GM23248 (cell line): ENCODE data around the gene TIPARP. TPM values are rescaled to one million over a fixed set of nuclear protein-coding genes. Genes with fewer than 3 reads are reported as not detected.

Source experiments
- DNase-seq: peaks from one replicate; pipeline ENCODE4 v3.0.0-alpha.2; 2015
- H2AFZ ChIP-seq: fragments of 200-600 bp; sonication (generic); 2 replicates; pipeline ENCODE4 v1.6.1; 2016; ENCODE audit warnings: antibody characterized with exemption
- H3F3A ChIP-seq: fragments of 200-600 bp; sonication (generic); 2 replicates; pipeline ENCODE4 v1.6.1; 2016; ENCODE audit warnings: mild to moderate bottlenecking, antibody characterized with exemption, mixed run types; ENCODE audit not compliant: insufficient read depth
- H3K27ac ChIP-seq: fragments of 200-600 bp; sonication (generic); 2 replicates; pipeline ENCODE4 v1.5.1; 2016; ENCODE audit warnings: mild to moderate bottlenecking
- H3K27me3 ChIP-seq: fragments of 200-600 bp; sonication (generic); replicated peaks from 2 replicates; pipeline ENCODE4 v1.6.1; 2016; ENCODE audit warnings: mild to moderate bottlenecking; ENCODE audit not compliant: insufficient read depth
- H3K36me3 ChIP-seq: fragments of 200-600 bp; sonication (generic); 2 replicates; pipeline ENCODE4 v1.6.1; 2016; ENCODE audit warnings: low read depth, mild to moderate bottlenecking
- H3K4me1 ChIP-seq: fragments of 200-600 bp; sonication (generic); 2 replicates; pipeline ENCODE4 v1.6.1; 2016; ENCODE audit warnings: mild to moderate bottlenecking; ENCODE audit not compliant: insufficient read depth
- H3K4me2 ChIP-seq: fragments of 200-600 bp; sonication (generic); one replicate; pipeline ENCODE4 v1.6.1; 2016; ENCODE audit warnings: mild to moderate bottlenecking; ENCODE audit not compliant: unreplicated experiment
- H3K4me3 ChIP-seq: fragments of 200-600 bp; sonication (generic); 2 replicates; pipeline ENCODE4 v1.5.1; 2016; ENCODE audit warnings: mild to moderate bottlenecking
- H3K79me2 ChIP-seq: fragments of 200-600 bp; sonication (generic); 2 replicates; pipeline ENCODE4 v1.6.1; 2016; ENCODE audit warnings: mild to moderate bottlenecking; ENCODE audit not compliant: insufficient read depth
- H3K9ac ChIP-seq: fragments of 200-600 bp; sonication (generic); 2 replicates; pipeline ENCODE4 v1.6.1; 2016; ENCODE audit warnings: mild to moderate bottlenecking
- H3K9me2 ChIP-seq: fragments of 200-600 bp; sonication (generic); 2 replicates; pipeline ENCODE4 v1.6.1; 2016; ENCODE audit warnings: mixed run types, mild to moderate bottlenecking, moderate library complexity; ENCODE audit not compliant: insufficient read depth
- H3K9me3 ChIP-seq: fragments of 200-600 bp; sonication (generic); one replicate; pipeline ENCODE4 v1.6.1; 2017; ENCODE audit warnings: low read depth
- H4K20me1 ChIP-seq: fragments of 200-600 bp; sonication (generic); 2 replicates; pipeline ENCODE4 v1.6.0; 2016; ENCODE audit not compliant: insufficient read depth
- EZH2 ChIP-seq: fragments of 200-600 bp; sonication (generic); IDR thresholded peaks from 2 replicates; pipeline ENCODE4 v1.6.1; 2018; ENCODE audit warnings: antibody characterized with exemption, mild to moderate bottlenecking; ENCODE audit not compliant: insufficient read depth, poor library complexity, severe bottlenecking
- EZH2phosphoT487 ChIP-seq: fragments of 200-600 bp; sonication (generic); IDR thresholded peaks from 2 replicates; pipeline ENCODE4 v1.6.1; 2018; ENCODE audit warnings: antibody characterized with exemption, moderate library complexity, mild to moderate bottlenecking, low read depth; ENCODE audit not compliant: insufficient read depth
- WGBS, 2 experiments: methylation state at CpG; one replicate each; pipeline ENCODE4 v1.1.6; 2015 to 2017; ENCODE audit warnings: low lambda C conversion rate in 2 of 2, low coverage in 1 of 2; ENCODE audit errors: missing lambda C conversion rate in 2 of 2; 5-methylcytosine and 5-hydroxymethylcytosine counted together
- in situ Hi-C: fragments of 300-500 bp; cut with MboI; formaldehyde crosslinking; loops from 2 replicates; pipeline ENCODE4 v1.15.0; 2020
- polyA plus RNA-seq: library from polyadenylated mRNA; unstranded; fragments of >200 nt; fragmentation: Nextera tagmentation; extraction: Ambion mirVana; gene quantifications from 2 replicates; pipeline ENCODE4 v1.2.1, GENCODE V29; 2016
- total RNA-seq: library from RNA; depleted of rRNA; stranded (reverse); fragments of >200 nt; shearing (Covaris generic); gene quantifications from 2 replicates; pipeline ENCODE4 v1.2.3, GENCODE V29; 2014

TIPARP gene
- total and polyA plus RNA-seq, 2 experiments from 2014 or later = 35.1 to 89.5 TPM

- no peak for TF ChIP-seq EZH2phosphoT487
- TF ChIP-seq EZH2 = no peak
- WGBS, 2 experiments = 60 to 63% methylated on average over 1 of the region's 1 CpG
- Histone ChIP-seq H3K4me3 (no peak overlapping the region), H3K27me3 (no peaks in the 10 kb centered on the region), H2AFZ (no peak overlapping the region), H3K27ac (no peak overlapping the region), H3K9ac (no peak overlapping the region), H3K79me2 (no peaks in the 10 kb centered on the region), H3K9me3 (no peaks in the 10 kb centered on the region), H3K36me3 (no peaks in the 10 kb centered on the region), H4K20me1 (no peaks in the 10 kb centered on the region), H3F3A (peaks cover 16% of the 10 kb centered on the region), H3K9me2 (no peaks in the 10 kb centered on the region), H3K4me1 (peaks cover 22% of the 10 kb centered on the region), H3K4me2 (no peak overlapping the region)
- DNase-seq = no peak
- in situ Hi-C loops = no loop called here
These were observed 8.3 kb upstream of the TIPARP start for GRCh38 chr3:156666073-156666472.

- Histone ChIP-seq H3K27me3 (no peaks in the 10 kb centered on the region), H3F3A (peaks cover 16% of the 10 kb centered on the region), H3K27ac (peak overlapping the region; percentile 38), H2AFZ (peak overlapping the region; percentile 21; the same call in 1 of the 2 replicates), H3K9me2 (no peaks in the 10 kb centered on the region), H3K4me2 (peak overlapping the region; percentile 53), H3K4me3 (0 out of 2 replicates have a peak overlapping the region, but pooled peaks have one; percentile 2), H4K20me1 (no peaks in the 10 kb centered on the region), H3K36me3 (no peaks in the 10 kb centered on the region), H3K4me1 (peaks cover 22% of the 10 kb centered on the region), H3K79me2 (no peaks in the 10 kb centered on the region), H3K9me3 (no peaks in the 10 kb centered on the region), H3K9ac (peak overlapping the region; percentile 19; the same call in 1 of the 2 replicates)
- peak; percentile 62 for DNase-seq
- WGBS, 2 experiments = 15 to 20% methylated on average over 4 of the region's 4 CpGs
- TF ChIP-seq EZH2phosphoT487 = no peak
- no peak for TF ChIP-seq EZH2
- in situ Hi-C loops = no loop called here
These were observed 6.2 kb upstream of the TIPARP start for GRCh38 chr3:156668073-156668763.

- 70 to 73% methylated on average over 2 of the region's 2 CpGs for WGBS, 2 experiments
- Histone ChIP-seq H3K9me3 (no peaks in the 10 kb centered on the region), H3K27ac (no peak overlapping the region), H3F3A (peaks cover 16% of the 10 kb centered on the region), H3K79me2 (peaks cover 6% of the 10 kb centered on the region), H2AFZ (no peak overlapping the region), H3K4me1 (peaks cover 22% of the 10 kb centered on the region), H3K9me2 (no peaks in the 10 kb centered on the region), H3K9ac (no peak overlapping the region), H3K4me2 (no peak overlapping the region), H4K20me1 (no peaks in the 10 kb centered on the region), H3K27me3 (no peaks in the 10 kb centered on the region), H3K36me3 (no peaks in the 10 kb centered on the region), H3K4me3 (no peak overlapping the region)
- TF ChIP-seq EZH2 = no peak
- TF ChIP-seq EZH2phosphoT487 = no peak
- in situ Hi-C loops = loop anchor here (10.0 kb wide), 1 partner anchor 515 kb away; no protein-coding TSS in a partner anchor
- no peak for DNase-seq
These were observed 4.3 kb upstream of the TIPARP start for GRCh38 chr3:156670077-156670476.

GRCh38 chr3:156670652-156671051 is 3.7 kb upstream of the TIPARP start:
- Histone ChIP-seq H3K4me1 (peaks cover 17% of the 10 kb centered on the region), H4K20me1 (no peaks in the 10 kb centered on the region), H3K4me3 (no peak overlapping the region), H3F3A (peaks cover 15% of the 10 kb centered on the region), H2AFZ (no peak overlapping the region), H3K27me3 (no peaks in the 10 kb centered on the region), H3K9me3 (no peaks in the 10 kb centered on the region), H3K9me2 (no peaks in the 10 kb centered on the region), H3K36me3 (no peaks in the 10 kb centered on the region), H3K9ac (no peak overlapping the region), H3K4me2 (no peak overlapping the region), H3K79me2 (peaks cover 11% of the 10 kb centered on the region), H3K27ac (no peak overlapping the region)
- in situ Hi-C loops = loop anchor here (10.0 kb wide), 1 partner anchor 516 kb away; no protein-coding TSS in a partner anchor
- WGBS, 2 experiments = 72 to 73% methylated on average over 4 of the region's 4 CpGs
- TF ChIP-seq EZH2 (no peak), EZH2phosphoT487 (no peak)
- DNase-seq = no peak
